Stimulated activated CD4-positive, alpha-beta T cell treated with anti-CD3 and anti-CD28 coated beads, Interleukin-12 subunit alpha, Interleukin-12 subunit beta, amount 100 ng/mL, for 24 hours (primary cell): ENCODE data around the gene KIN.
A peak's percentile ranks its signal among the peaks of the same experiment; 100 is the strongest.
"Not testable (repeated sequence)": the region's sequence is repeated elsewhere in the genome, so short reads cannot be mapped to it uniquely, and the experiment has no call there.

ENCODE experiments used
- DNase-seq, 2 experiments: peaks; one replicate each; pipeline ENCODE4 v3.0.0-alpha.2; 2020; ENCODE audit warnings: low read depth in 2 of 2

The KIN gene

DNA sequence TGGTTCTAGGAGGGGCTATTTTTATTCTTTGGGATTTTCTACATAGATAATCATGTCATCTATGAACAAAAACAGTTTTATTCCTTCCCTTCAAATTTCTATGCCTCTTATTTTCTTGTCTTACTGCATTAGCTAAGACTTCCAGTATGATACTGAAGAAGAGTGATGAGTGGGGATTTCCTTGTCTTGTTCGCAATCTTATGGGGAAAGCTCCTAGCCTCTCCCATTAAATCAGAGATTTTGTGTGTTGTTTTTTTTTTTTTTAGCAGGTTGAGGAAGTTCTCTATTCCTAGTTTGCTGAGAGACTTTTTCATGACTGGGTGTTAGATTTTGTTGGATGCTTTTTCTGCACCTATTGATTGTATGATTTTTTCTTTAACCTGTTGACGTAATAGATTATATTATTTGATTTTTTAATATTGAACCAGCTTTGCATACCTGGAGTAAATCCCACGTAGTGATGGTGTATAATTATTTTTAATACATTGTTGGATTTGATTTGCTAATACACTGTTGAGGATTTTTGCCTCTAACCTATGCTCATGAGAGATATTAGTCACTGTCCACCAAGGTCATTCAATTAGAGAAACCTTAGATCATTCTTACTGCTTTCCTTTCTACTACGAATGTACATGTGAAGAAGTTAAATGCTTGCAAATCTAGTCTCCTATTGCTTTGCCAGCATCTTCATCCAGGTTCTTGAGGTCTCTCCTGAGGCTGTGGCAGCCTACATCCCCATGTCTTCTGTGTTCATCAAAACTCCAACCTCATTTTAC, 6.6 kb upstream of the KIN start:
- DNase-seq: no peak

GRCh38 chr10:7792541-7792940, 4.7 kb upstream of the KIN start:
- no peak for DNase-seq

- no peak for DNase-seq
Observed at GRCh38 chr10:7789390-7789789, 1.6 kb upstream of the KIN start.

DNA sequence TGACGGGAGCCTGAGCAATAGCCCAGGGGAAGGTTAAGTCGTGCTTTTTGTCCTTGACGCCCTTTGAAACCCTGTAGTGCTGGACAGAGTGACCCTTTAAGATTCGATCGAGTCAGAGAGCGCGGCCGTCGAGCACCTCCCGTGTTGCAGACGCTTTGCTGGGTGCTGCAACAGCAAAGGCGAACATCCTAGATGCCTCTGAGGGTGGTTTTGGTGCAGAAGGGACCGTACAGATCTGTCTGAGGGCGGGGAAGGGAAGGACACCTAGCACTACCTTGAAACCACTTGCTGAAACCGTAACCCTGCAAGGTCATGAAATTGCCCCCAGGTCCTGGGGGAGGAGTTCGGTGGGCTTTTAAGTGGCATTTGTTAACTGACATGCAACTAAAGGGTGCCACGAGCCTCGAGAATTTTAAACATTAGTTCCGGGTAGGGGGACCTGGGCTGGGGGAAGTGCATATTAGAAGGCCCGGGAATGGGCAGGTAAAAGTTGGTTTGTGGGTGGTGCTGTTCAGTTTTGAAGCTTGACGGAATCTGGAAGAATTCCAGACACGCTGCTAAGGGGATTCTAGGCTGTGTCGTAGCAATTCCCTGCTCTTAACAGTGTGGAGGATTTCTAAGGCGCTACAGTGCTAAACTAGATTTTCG, 970 bp upstream of the KIN start:
- DNase-seq: peak in 1 of 2 experiments; percentile 11

DNA sequence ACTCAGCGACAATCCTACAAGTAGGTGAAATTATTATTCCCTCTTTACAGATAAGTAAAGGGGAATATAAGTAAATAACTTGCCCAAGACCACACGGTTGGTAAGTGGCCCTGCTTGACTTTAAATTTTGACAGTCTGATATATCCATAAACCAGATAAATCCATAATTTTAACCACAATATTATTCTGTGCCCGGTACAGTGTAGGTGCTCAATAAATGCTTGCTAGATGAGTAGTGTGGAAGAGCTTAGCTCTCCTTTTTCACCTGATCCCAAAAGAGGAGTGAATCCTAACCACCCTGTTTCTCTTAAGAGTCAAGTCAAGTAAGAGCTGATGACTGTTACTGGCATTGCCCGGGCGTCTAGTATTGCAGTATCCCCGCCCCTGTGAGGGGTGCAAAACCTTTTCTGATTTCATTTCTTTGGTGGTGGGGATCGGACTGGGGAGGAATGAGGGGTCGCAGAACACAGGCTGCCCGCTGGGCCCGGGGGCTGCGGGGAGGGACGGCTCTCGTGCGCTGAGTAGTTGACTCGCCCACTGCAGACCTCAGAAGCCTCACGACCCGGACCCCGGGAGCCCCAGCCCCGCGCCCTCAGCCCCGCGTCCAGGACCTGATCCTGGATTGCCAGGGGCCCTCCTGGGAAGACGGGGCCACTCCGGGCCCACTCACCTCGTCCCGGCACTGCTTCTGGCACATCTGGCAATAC, 490 bp downstream of the KIN start:
- no peak for DNase-seq

GRCh38 chr10:7786430-7786829, 1.4 kb downstream of the KIN start:
- no peak for DNase-seq

DNA sequence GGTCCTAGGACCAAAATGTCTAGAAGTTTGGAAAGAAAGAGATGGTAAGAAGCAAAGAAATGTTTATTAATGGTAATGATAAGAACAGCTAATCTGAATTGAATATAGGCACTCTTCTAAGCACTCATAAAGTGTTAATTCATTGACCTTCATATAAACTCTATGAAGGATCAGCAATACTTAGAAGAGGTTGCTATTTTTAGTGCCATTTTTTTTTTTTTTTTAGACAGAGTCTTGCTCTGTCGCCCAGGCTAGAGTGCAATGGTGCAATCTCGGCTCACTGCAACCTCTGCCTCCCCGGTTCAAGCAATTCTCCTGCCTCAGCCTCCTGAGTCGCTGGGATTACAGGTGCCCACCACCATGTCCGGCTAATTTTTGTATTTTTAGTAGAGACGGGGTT, 5.6 kb downstream of the KIN start:
- DNase-seq: not testable (repeated sequence)

GRCh38 chr10:7776777-7777176, 11.0 kb downstream of the KIN start:
- no peak for DNase-seq

GRCh38 chr10:7773845-7774801, 13.7 kb downstream of the KIN start:
- DNase-seq: no peak

DNA sequence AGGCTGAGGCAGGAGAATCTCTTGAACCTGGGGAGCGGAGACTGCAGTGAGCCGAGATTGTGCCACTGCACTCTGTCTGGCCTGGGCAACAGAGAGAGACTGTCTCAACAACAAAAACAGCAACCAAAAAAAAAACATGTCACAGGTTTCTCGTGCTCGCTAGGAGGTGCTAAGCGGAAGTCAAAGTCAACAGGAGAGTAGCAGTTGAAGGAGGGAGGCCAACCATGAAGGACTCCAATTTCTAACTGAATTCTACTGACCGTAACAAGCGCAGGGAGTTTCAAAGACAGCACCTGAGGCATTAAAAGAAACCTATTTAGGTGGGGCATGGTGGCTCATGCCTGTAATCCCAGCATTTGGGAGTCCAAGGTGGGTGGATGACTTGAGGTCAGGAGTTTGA, 19.4 kb downstream of the KIN start:
- no peak for DNase-seq

DNA sequence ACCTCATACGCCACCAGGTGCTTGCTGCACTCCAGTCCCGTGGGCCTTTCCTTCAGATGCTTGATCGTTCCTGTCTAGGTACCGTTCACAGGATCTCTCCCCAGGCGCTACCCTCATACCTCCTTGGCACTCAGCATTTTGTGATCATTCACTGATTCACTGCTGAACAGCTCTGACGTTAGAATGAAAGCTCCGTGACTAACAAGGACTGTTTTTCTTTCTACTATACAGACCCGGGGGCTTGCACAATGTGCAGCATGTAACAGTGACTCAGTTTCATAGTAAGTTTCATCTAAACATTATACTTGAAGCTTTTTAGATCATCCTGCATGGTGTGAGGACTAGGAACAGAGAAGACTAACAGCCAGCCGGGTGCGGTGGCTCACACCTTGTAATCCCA, 20.6 kb downstream of the KIN start:
- no peak for DNase-seq

DNA sequence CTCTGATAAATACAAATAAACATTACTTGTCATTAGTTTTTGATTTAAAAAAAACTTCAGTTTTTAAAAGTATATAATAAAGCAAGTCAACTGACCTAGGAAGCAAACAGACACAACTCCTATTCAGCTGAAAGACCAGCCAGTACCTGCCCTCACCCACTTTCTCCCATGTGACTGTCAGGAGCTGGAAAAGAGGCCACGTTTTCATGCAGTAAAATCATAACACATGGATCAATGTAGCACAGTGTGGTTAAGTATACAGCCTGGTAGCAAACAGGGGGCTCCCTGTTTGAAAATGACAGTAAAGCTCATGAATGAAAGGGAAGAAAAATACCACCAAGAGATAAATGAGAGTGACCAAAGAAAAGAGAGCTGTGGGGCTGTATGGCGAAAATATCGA, 21.6 kb downstream of the KIN start:
- DNase-seq: no peak

DNA sequence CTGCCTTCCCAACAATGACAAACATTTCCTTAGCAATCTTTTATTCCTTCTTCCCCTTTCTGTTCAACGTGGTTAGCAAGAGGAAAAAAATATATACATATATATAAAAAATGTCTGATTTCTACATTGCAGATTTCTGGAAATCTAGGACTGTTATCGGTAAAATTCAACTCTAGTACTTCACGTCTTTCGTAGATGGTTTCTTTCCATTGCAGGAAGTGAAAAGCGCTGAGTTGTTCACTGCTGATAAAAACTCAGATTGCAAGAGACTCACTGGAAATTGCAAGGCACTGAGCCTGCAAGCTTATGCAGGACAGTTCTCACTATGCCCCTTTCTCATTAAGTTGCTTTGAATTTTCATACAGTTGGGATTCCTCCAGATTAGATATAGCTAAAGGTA, 23.9 kb downstream of the KIN start:
- DNase-seq: no peak

DNA sequence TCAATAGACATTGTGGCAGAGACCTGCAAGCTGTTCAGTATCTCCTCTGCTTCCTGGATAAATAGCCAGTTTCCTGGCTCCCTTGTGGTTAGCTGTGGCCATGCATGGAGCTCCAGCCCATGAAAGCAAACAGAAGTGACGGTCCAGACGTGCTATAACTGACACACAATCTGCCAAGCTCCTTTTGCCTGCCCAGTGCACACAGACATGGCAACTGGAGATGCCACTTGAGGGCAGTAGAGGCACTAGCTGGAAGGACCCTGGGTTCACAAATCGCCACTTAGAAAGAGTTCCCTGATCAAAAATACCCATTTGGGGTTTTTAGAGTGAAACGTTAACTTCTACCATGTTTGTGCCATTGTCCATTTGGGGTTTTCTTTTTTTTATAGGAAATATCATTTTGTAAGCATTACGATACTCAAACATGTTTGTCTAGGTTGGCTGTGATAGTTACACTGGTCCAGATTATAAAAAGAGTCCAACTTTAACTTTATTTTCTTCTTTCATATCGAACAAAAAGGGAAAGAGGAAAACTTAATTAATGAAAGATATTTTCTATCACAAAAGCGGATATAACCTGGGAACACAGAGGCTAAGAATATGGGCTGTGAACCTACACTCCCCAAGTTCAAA, 31.3 kb downstream of the KIN start:
- no peak for DNase-seq

DNA sequence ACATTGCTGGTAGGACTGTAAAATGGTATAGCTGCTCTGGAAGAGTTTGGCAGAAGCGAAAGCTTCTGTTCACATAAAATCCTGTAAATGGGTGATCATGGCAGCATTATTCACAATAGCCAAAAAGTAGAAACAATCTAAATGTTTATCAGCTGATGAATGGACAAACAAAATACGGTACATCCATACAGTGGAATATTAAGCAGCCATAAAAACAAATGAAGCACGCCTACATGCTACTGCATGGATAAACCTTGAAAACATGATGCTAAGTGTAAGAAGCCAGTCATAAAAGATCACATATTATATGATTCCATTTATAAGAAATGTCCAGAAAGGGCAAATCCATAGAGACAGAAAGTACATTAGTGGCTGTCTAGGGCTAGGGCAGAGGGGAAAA, 32.7 kb downstream of the KIN start:
- no peak for DNase-seq

- no peak for DNase-seq
Observed at GRCh38 chr10:7752251-7752650, 35.5 kb downstream of the KIN start.

GRCh38 chr10:7750222-7750621, 37.6 kb downstream of the KIN start:
- DNase-seq: no peak

- DNase-seq: not testable (repeated sequence)
Observed at GRCh38 chr10:7748637-7749036, 39.2 kb downstream of the KIN start.

DNA sequence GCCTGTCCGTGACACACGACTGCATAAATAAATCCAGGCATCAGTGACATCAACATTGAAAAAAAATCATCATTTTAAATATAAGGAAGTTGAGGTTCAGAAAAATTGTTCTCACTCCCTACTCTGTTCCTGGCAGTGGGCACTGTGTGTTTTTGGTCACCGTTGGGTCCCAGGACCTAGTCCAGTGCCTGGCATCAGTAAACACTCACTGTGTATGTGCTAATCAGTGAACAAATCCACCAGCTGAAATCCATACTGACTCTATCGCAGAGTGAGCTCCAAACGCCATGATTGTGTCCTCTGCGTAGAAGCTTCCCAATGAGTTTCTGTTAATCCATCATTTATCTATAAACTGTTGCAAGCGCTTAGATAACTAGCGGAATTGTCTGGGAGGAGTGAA, 43.5 kb downstream of the KIN start:
- no peak for DNase-seq

DNA sequence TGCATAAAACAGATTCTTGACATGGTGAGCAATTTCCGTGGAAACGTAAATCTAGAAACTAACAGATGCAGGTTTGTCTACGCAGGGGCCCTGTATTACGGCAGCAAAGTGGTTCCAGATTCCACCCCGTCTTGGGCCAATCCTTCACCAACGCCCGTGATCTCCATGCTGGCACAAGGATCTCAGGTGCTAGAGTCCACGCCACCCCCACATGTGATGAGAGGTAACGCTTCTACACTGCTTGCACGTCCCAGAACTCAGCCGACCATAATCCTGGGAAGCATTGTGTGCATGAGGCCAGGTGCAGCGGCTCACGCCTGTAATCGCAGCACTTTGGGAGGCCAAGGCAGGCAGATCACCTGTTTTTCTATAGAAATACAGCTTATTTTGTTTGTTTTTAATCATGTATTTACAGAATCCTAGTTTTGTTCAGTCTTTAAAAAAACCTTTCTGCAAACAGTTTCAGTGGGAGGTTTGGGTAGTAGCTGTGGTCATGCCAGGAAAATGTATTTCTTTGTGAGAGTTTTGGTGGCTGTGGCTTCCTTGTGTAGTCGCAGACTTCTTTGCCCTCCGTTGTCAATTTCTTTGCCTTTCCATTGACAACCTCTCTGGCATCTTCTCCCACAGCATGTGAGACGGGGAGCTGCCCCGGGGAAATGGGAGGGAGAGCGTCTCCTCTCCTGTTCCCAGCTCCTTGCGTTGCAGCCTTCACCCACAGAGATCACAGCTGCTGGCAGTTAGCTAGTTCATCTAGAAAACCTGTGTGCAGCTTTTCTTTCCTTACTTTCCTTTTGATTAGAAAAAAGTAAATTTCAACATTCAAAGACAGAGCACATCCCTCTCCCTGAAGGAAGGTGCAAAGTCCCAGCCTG, 49.0 kb downstream of the KIN start:
- DNase-seq: no peak
